Neural progenitor cell (in vitro differentiated cells): ENCODE measurements around the gene DCUN1D1.

ENCODE experiments used
- CTCF ChIP-seq: fragments of 200-600 bp; sonication (generic); IDR thresholded peaks from 2 replicates; pipeline ENCODE4 v1.5.1; 2017; ENCODE audit warnings: antibody characterized with exemption, mild to moderate bottlenecking
- EZH2 ChIP-seq: fragments of 200-600 bp; sonication (generic); IDR thresholded peaks from 2 replicates; pipeline ENCODE4 v1.6.1; 2017; ENCODE audit warnings: antibody characterized with exemption, mild to moderate bottlenecking, moderate library complexity

- TF ChIP-seq CTCF (no peak), EZH2 (no peak)
Observed at GRCh38 chr3:182989566-182989965, 9.2 kb upstream of the DCUN1D1 start.
